Right forelimb (tissue), 1 donor: ENCODE measurements around the gene CDH13.

Experiments
- DNase-seq: peaks from one replicate; pipeline ENCODE4 v3.0.0-alpha.2; 2018

CDH13 gene

GRCh38 chr16:82699711-82700495 lies 73.1 kb downstream of the CDH13 start:
- DNase-seq, result no peak

DNA sequence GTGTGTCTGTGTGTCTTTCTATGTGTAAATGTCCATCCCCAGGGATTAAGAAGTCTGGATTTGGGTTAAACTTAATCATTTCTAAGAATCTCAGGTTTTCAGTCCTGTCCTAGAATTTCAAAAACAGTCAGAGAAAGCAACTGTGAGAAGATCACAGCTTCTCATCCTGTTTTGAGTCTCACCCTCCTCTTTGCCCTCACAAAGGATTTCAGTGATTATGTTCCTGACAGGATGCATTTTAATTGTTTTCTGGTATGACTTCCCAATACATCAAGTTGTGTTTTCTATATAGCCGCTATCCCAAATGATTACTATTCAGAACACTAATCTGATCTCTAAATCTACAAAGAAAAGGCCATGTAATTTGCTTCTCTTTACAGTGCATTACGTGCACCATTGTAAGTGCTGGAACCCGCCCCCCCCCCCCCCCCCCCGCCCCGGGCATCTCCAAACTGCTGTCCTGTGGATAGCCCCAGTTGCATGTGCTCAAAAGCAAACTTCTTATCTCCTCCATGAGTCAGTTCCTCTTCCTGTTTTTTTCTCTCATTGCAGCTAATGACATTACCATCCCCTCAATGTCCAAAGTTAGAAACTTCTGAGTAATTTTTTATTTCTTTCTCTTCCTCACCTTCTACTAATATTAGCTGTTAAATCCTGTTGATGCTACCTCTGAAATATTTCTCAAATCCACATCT lies 73.9 kb downstream of the CDH13 start:
- DNase-seq, result no peak

DNA sequence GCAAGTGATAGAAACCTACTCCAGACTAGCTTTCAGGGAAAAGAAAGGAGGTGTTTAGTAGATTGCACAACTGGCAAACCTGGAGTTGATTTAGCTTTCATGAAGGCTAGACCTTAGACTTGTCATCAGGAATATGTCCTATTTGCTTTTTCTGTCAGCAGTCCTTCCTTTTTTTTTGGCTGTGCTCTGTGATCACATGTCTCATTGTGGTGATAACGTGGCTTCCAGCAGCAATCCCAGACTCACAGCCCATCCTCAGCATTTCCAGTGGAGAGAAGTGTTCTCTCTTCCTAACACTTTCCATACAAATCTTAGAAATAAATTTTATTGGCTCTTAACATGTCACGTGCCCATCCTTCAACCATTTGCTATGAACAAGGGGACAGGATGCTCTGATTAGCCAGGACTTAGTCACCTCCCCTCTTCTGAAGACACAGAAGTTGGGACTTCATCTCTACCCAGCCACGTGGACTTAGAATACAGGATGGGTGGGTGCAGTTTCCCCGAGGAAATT lies 74.7 kb downstream of the CDH13 start:
- no peak for DNase-seq

GRCh38 chr16:82703161-82703560 lies 76.4 kb downstream of the CDH13 start:
- no peak for DNase-seq

DNA sequence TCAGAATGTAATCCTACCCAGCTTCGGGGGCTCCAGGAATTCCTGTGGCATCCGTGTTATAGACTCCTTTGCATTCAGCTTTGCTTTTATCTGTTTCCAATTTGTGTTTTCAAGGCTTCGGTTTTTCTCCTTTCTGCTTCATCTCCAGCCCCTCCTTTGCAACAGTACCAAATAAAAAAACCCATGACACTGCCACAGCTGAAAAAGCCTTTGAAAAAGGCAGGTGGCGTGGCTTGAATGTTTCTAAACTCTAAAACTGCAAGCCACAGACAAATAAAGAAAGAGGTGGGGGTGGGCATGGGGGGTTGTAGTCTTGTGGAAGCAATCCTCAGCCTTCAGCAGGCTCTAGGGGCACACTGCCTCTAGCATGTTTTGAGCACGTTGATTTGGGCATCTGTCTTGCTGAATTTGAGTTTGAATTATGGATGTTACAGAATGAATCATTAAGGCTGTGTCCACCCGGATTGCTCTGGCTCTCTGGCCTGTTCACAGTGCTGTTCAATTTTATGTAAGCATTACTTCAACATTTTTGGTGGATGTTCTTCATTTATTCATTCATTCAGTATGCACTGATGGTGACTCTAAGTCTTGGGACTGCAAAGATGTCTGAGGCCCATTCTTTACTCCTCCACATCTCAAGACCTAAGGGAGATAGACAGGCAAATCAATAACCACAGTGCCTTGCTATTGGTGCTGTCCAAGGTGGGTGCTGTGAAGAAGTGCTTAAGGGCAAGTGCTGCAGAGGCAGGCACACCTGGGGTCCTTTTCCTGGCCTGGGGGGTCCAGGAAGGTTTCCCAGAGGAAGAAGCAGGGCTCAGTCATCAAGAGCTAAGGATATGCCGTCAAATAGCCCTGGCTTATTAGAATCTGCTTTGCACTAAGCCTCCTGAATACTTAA lies 77.4 kb downstream of the CDH13 start:
- DNase-seq, result no peak

- no peak for DNase-seq
These were observed 83.2 kb downstream of the CDH13 start for GRCh38 chr16:82709987-82710386.

DNA sequence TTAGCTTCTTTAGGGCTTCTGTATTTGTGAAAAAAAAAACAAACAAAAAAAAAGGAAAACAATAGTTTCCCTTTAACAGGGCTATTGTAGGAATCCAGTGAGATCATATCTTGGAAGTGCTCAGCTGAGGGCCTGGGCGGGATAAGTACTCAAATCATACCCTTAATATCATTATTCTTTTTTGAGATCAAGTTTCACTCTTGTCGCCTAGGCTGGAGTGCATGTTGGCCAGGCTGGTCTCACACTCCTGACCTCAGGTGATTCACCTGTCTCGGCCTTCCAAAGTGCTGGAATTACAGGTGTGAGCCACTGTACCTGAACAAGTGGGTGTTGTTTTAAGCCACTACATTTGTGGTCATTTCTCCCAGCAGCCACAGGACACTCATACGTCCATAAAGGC lies 87.0 kb downstream of the CDH13 start:
- no peak for DNase-seq

- DNase-seq, result no peak
These were observed 88.4 kb downstream of the CDH13 start for GRCh38 chr16:82715160-82715559.

DNA sequence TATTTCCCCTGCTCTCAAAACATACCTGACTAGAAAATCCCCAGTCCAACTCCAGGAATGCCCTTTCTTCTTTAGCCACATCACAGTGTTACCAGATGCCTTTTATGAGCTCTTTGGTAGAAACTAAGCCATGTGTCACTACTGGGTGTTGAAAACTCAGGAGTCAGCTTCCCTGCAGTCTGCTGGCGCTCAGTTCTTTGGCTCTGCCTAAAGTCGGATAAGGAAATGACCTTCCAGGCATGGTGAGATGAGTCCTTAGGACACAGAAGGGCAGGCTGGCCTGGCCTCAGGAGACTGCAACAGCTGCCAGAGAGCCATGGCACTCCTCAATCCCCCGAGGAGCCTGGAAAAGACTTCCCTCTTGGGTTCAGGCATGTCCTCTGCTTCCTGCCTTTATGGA lies 89.1 kb downstream of the CDH13 start:
- no peak for DNase-seq

DNA sequence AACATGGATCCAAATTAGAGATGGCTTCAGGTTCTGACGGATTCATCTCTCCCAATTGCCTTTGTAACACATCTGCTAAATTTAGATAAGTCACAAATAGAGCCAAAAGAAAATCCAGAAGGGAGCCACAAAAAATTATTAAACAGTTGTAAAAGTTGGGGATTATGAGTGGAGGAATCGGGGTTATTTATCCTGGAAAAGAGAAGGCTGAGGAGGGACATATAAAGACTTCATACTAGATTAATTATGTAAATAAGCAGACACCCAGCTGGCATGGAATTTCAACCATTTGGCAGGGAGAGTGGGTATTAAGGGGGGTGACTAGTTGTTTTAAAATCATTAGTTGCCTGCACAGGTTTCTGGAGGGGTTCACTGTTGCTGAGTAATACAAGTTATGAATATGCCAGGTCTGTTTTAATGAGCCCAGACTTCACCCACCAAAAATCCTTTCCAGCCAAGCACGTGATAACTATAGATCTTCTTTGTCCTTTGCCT lies 89.6 kb downstream of the CDH13 start:
- no peak for DNase-seq

DNA sequence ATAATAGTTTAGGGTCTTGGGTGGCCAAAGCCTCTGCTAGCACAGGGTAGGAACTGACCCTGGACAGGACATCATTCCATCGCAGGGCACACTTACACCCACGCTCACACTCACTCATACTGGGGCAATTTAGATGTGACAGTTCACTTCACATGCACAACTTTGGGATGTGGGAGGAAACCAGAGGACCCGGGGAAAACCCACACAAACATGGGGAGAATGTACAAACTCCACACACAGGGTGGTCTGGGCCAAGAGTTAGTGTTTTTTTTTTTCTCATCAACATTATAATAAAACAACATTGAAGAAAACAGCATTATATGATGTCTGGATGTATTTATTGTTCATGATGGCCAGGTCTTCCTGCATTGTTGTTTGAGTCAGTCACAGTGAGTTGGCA lies 93.6 kb downstream of the CDH13 start:
- DNase-seq, result no peak

- DNase-seq, result no peak
These were observed 99.5 kb downstream of the CDH13 start for GRCh38 chr16:82726306-82726705.

DNA sequence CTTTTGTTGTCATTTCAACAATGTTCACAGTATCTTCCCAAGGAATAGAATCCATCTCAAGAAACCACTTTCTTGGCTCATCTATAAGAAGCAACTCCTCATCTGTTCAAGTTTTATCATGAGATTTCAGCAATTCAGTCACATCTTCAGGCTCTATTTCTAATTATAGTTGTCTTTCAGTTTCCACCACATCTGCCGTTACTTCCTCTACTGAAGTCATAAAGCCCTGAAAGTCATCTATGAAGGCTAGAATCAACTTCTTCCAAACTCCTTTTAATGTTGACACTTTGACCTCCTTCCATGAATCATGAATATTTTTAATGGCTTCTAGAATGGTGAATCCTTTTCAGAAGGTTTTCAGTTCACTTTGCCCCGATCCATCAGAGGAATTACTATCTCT lies 102.1 kb downstream of the CDH13 start:
- DNase-seq, result no peak

DNA sequence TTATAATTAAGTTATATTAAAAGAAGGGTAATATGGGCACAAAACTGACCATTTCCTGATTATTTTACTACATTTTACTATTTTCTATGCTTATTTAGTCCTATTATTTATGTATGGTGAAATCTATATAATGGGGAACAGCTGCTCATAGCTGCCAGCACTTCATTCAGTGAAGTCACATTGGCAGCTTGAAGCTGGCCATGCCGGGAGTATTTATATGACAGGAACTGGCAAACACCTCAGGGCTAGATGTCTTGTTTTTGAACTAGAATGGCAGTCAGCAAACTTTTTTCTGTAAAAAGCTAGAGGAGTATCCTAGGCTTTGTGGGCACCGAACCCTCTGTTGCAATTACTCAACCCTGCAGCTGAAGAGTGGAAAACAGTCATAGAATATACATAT lies 104.1 kb downstream of the CDH13 start:
- DNase-seq, result no peak

DNA sequence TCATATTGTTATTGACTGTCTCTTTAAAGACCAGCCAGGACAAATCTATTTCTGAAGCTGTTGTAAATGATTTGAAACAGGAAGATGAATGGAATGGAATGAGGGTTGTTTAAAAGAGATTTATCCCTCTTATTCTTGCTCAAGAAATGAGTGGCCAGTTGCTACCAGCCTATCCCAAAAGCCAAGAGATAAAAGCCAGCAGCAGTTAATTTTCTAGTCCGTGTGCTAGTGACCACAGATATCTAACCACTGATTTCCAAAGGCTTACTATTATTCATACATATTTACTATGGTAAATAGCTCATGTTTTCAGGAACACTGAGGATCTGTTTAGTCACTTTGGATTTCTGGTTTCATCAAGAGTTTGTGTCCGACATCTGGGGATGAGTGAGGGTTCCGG lies 105.7 kb downstream of the CDH13 start:
- no peak for DNase-seq

- no peak for DNase-seq
These were observed 108.4 kb downstream of the CDH13 start for GRCh38 chr16:82735186-82735585.

DNA sequence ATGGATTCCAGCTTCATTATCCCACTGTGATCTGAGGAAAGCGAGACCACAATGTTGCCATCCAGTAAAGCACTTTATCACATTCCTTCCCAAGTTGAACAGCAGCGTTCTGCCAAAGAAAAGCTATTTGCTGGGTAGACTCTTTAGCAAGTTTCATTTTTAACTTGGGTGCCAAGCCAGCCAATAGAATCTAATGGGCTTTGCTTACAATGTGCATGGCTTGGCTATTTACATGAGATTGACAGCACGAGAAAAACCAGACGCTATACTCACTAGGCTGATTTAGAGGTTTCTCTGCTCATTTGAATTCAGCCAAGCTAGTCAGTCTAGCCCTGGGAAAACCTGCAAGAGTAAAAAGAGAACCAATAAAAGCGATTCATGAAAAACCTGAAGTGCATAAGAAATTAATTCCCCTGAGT lies 108.9 kb downstream of the CDH13 start:
- DNase-seq, result no peak

DNA sequence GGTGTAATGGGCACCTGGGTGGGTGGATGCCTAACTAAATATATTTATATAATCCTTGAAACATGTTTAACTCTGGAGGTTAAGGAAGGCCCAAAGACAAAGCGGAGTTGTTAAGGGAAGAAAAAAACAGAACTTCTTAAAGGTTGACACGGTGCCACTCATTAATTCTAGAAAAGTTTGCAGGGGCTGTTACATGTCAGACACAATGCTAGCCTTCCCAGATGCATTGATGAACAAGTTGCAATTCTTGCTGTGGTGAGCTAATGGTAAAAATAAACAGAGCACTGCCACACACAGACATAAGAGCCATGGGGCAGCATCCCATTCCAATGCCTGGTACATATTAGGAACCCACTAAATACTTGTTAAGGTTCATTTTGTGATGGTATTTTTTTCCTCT lies 109.5 kb downstream of the CDH13 start:
- DNase-seq, result no peak

DNA sequence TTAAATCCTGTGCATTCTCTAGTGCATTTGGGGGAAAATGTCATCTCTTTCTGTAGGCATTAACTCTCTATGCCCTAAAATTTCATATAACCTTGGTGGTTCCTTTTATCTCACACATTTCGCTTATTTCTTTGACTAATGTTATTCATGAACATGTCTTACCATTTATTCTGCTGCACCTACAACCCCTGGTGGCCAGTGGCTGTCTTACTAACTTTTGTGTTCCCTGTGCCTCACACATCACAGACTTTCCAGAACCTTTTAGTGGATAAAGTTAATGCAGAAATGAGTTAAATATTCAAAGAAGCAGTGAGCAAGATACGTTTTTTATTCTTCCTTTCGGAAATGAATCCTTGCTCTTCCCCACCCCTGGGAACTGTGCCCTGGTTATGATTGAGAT lies 111.9 kb downstream of the CDH13 start:
- no peak for DNase-seq

DNA sequence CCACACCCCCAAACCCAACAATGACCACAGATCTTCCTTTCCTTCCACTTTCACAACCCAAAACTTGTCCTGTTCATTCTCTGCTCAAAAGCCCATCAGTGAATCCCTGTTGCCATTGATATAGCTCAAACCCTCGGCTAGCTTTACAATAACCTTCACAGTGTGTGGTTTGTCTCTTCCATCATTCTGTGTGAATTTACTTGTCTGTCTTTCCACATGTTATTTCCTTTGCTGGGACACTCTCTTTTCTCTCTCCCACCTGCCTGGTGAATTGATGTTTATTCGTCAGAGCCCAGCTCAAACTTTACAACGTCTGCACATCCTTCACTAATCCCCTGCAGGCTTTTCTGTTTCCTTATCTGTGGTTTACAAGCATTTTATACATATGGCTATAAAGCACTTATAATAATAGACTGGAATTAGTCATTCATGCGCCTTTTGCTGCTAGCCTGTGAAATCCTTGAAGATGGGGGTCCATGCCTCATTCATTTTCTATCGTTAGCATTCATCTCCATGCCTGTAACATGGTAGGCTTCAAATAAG lies 114.4 kb downstream of the CDH13 start:
- DNase-seq, result no peak

- DNase-seq, result no peak
These were observed 118.2 kb downstream of the CDH13 start for GRCh38 chr16:82744958-82745357.

GRCh38 chr16:82748026-82748425 lies 121.3 kb downstream of the CDH13 start:
- no peak for DNase-seq

DNA sequence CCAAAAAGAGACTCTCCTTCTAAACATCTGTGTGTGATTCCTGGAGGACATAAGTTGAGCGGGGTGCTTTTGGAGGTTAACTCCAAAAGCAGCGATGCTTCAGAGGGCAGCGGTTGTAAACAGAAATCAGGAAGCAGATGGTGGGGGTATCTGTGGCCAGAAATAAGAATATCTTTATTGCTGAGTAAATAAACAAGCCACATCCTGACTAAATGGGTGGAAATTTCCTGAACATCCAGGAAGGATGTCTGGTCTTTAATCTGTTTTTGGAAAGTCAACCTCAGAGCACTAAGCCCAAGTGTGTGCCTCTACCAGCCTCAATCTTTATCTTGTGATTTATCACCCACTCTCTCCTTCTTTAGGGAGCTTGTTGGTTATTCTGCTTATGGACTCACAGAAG lies 123.3 kb downstream of the CDH13 start:
- DNase-seq, result no peak
